ENCODE data around the gene DNAI1. TPM values are rescaled to one million over a fixed set of nuclear protein-coding genes. Genes with fewer than 3 reads are reported as not detected.
A peak's percentile ranks its signal among the peaks of the same experiment; 100 is the strongest.

Gene DNAI1
- total and polyA plus RNA-seq, 10 of the 15 experiments (the other 5 are each of a cell fraction or from before 2014, with no cell fraction given): not detected

DNA sequence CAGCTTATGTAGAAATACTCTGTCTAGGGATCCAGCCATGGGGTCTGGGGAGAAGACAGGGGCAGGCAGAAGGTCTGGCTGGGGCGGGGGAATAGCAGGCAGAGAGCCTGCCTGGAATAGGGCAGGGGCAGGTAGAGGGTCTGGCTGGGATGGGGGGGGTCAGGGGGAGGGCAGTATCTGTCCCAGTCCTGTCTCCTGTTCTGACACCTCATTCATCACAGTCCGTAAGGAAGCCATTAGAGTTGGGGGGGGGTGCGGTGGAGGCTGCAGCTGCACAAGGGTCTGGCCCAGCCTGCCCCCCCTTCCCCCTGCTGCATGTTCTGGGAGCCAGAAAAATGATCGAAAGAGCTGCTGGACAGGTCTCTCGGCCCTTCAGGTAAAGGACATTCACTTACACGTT is 98.3 kb downstream of the DNAI1 start (continued):
- TF ChIP-seq ZBTB40 (IDR thresholded peaks at IDR 0.05; ENCODE audit: borderline replicate concordance): no peak

DNA sequence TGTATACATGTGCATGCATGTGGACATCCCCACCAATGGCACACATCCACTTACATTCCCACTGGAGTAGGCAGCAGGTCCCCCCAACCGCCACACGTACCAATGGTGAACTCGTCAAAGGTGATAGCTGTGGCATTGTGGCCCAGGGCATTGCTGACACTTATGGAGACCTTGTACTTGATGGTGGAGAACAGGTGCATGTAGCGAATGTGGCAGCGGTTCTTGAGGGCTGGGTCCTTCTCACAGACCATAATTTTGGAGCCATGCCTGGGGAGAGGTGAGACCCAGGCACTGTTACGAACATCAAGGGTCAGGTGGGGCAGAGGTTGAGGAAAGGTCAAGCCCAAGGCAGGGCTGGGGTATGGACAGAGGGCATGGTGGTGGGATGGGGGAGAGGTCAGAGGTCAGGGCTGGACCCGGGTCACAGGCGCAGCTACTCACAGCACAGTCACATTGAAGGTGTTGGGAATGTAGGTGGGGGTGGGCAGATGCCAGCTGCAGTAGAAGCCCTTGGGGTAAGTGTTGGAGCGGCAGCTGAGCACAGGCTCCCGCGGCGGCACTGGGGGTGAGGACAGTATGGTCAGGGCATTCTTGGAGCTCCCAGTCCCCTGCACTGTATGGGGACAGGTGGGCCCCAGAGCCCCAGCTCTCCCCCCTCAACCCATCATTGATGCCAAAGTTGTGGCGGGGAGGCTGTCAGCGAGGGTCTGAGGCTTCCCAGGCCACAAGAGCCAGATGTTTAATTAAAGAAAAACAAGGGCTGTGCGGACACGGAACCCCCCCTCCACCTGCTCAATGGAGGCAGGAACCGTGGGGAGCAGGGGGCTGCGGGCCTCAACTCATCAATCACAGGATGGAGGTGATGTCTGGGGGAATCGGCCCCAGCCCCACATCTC is 99.1 kb downstream of the DNAI1 start:
- Histone ChIP-seq H3K9ac (ENCODE audit: control insufficient read depth, insufficient read depth, low read length) (no peak overlapping the region), H3K4me3 (no peak overlapping the region), H3K27ac (ENCODE audit: control insufficient read depth, insufficient read depth) (no peak overlapping the region), H4K20me1 (ENCODE audit: control insufficient read depth, insufficient read depth) (no peaks in the 10 kb centered on the region; the same call in none of the 2 replicates), H3K4me2 (ENCODE audit: control insufficient read depth, insufficient read depth) (no peak overlapping the region), H3K27me3 (replicated peaks in 1 of 2; ENCODE audit: control insufficient read depth in 2 of 2, insufficient read depth in 2 of 2, low read length in 1 of 2) (peaks cover 0 to 7% of the 10 kb centered on the region in 2 experiments), H3K79me2 (ENCODE audit: control insufficient read depth, insufficient read depth, low read length) (no peaks in the 10 kb centered on the region), H3K9me3 (replicated peaks; ENCODE audit: control insufficient read depth, insufficient read depth, low read length) (peaks cover 6% of the 10 kb centered on the region; the same call in 2 of the 3 replicates), H2AFZ (ENCODE audit: control insufficient read depth, low read depth, low read length) (no peak overlapping the region), H3K4me1 (ENCODE audit: control insufficient read depth, insufficient read depth, low read length) (no peaks in the 10 kb centered on the region), H3K36me3 (ENCODE audit: control insufficient read depth in 2 of 2, insufficient read depth in 2 of 2, low read length in 1 of 2) (no peaks in the 10 kb centered on the region)
- in situ Hi-C loops (cut with MboI): no loop called here
- SMC1A ChIA-PET (ENCODE audit: uncharacterized antibody, unreplicated experiment): no interaction called here
- ATAC-seq (no peak), FAIRE-seq (no peak), DNase-seq (ENCODE audit: low read depth, low spot score) (no peak)
- intact Hi-C loops (cut with micrococcal nuclease; ENCODE audit: unreplicated experiment): no loop called here
- TF ChIP-seq RELA (IDR thresholded peaks at IDR 0.05; ENCODE audit: borderline replicate concordance, partially characterized antibody) (no peak), NR2F1 (conservative IDR thresholded peaks at IDR 0.05) (0 out of 2 replicates have a peak, but pooled peaks have one; percentile 39)
- CTCF ChIA-PET: no interaction called here
- POLR2A ChIA-PET: no interaction called here
- no TSS peak for BruUV-seq (replicated peaks)
- 48% methylated on average over 19 of the region's 19 CpGs for WGBS (ENCODE audit: insufficient coverage, insufficient replicate concordance, low lambda C conversion rate, missing lambda C conversion rate)
- RAD21 ChIA-PET (ENCODE audit: unreplicated experiment): no interaction called here

All from GM12878 (cell line).